Measurements from ENCODE around the gene VSTM1.
A peak's percentile ranks its signal among the peaks of the same experiment; 100 is the strongest.
"Not testable (repeated sequence)": the region's sequence is repeated elsewhere in the genome, so short reads cannot be mapped to it uniquely, and the experiment has no call there.

Gene VSTM1

DNA sequence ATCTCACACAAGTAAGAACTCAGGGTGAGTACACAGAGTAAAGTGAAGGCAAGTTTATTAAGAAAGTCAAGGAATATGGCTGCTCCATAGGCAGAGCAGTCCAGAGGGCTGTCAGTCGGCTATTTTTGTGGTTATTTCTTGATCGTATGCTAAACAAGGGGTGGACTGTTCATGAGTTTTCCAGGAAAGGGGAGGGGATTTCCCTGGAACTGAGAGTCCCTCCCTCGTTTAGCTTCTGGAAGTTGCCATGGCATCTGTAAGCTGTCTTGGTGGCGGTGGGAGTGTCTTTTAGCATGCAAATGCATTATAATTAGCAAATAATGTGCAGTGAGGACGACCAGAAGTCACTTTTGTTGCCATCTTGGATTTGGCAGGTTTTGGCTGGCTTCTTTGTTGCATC is 5.8 kb upstream of the VSTM1 start:
- no peak for DNase-seq

DNA sequence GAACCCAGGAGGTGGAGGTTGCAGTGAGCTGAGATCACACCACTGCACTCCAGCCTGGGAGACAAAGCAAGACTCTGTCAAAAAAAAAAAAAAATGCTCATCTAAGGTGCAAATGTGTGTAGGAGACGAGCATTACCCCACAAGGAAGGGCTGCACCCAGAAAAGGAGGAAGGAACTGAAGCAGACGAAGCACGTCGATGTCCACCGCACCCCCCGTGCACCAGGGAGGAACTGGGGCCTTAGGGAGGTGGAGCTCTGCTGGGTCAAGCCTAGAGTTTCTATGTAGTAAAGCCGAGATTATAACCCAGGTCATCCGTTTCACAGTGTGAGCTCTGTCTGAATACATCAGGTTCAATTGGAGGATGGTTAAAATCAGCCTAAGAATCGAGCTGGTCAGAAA is 1.1 kb downstream of the VSTM1 start:
- no peak for DNase-seq

DNA sequence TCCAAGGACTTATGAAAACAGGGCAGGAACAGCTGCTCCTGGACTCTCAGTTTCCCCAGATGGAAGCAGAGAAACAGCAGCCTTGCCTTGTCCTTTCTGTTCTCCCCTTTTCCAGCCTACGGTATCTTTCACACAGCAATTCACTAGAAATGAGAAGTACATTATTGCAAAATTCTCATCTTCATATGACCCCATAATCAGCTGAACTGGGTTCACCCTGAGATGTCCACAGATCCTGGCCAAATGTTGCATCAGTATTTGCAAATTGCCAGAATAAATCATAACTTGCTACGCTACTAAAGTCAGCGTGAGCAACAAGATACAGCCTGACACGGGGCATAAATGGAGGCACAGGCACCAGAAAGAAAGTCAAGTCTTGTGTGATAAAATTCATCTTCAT is 16.1 kb downstream of the VSTM1 start:
- no peak for DNase-seq

DNA sequence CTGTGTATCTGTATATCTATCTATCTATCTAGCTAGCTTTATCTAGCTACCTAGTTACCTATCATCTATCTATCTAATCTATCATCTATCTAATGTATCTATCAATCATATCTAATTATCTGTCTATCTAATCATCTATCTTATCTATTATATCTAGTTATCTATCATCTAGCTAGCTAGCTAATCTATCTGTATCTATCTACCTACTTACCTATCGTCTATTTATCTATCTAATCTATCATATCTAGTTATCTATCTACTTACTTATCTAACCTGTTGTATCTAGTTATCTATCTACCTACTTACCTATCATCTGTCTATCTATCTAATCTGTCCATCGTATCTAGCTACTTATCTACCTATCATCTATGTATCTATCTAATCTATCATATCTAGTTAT is 17.9 kb downstream of the VSTM1 start:
- DNase-seq, result no peak

DNA sequence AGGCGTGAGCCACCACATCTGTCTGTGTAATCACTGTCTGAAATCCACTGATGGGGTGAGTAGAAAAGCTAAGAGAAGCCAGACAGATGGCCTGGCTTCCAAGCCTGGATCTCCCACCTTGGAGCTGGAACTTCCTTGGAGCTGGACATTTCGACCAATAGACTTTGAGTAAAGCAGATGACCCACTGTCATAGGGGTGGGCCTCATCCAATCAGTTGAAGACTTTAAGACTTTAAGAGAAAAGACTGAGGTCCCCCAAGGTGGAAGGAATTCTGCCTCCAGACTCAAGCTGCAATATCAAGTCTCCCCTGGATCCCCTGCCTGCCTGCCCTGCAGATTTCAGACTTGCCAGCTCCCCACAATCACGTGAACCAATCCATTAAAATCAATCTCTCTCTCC is 20.7 kb downstream of the VSTM1 start:
- DNase-seq, result no peak

DNA sequence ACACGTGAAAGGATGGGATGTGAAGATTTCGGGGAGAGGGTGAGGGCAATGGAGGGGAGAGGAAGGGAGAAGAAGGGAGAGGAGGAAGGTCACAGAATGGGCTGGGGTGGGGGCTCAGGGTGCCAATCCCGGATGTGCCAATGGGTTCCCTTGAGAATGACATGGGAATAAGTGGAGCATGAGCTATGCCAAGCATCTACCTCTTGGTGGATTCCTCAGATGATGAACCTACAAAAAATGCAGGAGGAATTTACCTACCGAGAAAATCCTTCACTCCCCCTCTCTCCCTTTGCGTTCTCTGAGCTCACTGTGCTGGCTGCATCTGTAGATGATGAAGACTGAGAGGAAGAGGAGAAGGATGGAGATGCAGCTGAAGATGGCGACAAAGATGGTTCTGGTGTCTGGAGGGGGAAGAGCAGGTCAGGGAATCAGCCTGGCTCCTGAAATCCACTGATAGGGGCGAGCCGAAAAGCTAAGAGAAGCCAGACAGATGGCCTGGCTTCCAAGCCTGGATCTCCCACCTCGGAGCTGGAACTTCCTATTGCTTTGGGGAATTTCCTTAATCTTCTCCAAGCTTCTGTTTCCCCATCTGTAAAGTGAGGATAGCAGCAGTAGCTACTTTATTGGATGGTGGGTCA is 21.6 kb downstream of the VSTM1 start:
- no peak for DNase-seq

DNA sequence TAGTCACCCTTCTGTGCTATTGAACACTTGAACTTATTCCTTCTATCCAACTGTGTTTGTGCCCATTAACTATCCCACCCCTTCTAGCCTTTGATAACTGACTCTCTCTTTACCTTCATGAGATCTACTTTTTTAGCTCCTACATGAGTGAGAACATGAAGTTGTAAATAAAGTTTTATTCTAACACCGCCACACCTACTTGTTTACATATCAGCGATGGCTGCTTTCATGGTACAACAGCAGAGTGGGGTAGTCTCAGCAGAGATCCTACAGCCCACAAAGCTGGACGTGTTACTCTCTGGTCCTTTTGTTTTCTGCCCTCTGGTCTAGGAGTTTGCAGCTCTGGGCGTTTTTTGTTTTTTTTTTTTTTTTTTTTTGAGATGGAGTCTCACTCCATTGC is 23.7 kb downstream of the VSTM1 start:
- DNase-seq, result no peak

DNA sequence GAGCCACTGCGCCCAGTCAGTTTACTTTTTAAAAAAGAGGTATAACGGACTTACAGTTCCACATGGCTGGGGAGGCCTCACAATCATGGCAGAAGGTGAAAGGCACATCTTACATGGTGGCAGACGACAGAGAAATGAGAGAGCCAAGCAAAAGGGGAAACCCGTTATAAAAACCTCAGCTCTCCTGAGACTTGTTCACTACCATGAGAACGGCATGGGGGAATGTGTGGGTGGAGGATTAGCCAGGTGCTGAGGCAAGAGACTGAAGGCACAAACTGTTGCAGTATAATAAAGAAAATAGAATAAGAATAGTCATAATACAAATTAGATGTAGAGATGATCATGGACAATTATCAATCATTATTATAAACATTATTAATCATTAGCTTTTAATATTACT is 27.2 kb downstream of the VSTM1 start:
- DNase-seq, result not testable (repeated sequence)

DNA sequence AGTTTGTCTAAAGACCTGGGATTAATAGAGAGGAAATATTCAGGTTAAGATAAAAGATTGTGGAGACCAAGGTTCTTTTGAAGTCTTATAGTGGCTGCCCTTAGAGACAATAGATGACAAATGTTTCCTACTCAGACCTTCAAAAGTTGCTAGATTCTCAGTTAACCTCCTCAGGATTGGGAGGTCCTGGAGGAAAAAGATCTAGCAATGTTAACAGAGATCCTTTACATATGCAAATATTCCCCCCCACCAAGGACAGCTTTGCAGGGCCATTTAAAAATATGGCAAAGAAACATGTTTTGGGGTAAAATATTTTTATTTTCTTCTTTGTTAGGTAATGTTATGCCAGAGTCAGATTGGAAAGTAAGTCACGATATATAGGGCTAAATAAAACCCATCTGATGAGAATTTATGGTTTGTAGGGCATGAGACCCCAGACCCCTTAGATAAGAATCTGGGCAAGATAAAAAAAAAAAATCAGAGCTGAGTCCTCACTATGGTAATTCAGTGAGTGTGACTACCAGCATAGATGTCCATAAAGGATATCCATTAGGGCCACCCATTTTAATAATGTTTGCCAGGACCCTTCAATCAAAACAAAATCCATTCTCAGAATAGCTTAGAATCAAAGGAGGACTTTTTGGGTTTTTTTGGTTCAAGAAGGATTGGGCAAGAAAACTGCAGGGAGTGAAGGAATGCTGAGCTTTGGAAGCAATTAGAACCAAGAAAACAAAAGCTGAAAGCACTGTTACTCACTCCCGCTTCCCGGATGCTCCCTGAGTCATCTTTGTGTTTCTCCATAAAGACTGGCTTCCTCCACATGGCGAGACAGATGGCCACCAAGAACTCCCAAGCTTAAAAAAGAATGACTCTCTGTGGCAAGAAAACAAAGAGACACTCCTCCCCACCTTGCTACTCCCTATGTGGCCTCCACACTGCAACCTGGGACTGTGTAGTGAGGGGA is 28.2 kb downstream of the VSTM1 start:
- DNase-seq, result no peak

DNA sequence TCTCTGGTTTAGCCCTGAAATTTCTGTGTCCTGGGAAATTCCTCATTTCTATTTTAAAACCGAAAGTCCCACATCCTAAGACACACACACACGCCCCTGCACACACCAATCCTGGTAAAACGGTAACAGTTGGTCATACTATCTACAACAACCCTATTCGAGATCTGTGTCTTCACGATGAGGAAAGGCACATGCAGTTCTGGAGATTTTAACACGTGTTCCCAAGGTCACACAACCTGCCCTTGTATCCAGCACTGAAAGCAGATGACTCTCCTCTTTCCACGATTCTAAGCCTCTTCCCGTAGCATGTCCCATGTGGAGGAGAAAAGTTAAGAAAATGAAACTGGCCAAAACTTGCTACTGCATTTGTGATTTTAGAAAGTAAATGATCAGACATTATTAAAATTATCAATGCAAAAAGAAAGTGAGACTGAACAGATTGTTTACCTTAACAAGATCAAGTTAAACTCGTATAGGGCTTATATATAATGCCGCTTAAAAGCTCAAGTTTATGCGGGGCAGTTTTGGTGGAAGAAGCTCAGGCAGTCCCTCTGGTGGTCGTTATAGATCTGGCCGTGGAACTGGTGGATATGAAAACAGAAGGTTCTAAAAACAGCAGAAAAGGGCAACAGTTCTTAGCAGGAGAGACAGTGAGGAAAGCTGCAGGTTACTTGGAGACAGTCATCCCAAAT is 32.7 kb downstream of the VSTM1 start:
- no peak for DNase-seq

DNA sequence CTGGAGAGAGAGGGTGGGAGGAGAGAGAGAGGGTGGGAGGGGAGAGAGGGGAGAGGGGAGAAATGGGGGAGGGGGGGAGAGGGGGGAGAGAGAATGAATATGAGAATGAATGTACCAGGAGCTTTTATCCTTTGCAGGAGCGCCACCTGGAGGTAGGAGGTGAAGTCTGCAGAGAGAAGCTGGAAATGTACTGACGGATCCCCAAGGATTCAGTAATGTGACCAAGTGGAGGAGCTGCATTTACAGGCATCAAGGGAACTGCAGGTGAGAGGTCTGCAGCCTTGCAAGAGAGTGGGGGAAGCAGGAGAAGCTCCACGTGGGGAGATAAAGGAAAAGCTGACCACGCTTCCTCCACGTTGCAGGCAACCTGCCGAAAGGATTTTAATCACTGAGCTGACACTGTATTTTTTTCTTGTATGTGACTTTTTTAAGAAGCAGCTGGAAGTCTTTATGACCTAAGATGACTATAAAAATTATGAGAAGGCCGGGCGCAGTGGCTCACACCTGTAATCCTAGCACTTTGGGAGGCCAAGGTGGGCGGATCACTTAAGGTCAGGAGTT is 33.7 kb downstream of the VSTM1 start:
- peak in 3 of 4 experiments; percentile 13 to 34 (median 20) for DNase-seq

DNA sequence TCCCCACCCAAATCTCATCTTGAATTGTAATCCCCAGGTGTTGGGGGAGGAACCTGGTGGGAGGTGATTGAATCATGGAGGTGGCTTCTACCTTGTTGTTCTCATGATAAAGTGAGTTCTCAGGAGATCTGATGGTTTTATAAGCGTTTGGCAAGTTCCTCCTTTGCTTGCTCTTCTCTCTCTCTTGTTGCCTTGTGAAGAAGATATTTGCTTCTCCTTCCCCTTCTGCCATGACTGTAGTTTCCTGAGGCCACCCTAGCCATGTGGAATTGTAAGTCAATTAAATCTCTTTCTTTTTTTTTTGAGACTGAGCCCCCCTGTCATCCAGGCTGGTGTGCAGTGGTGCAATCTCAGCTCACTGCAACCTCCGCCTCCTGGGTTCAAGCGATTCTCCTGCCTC is 34.4 kb downstream of the VSTM1 start:
- DNase-seq, result no peak

DNA sequence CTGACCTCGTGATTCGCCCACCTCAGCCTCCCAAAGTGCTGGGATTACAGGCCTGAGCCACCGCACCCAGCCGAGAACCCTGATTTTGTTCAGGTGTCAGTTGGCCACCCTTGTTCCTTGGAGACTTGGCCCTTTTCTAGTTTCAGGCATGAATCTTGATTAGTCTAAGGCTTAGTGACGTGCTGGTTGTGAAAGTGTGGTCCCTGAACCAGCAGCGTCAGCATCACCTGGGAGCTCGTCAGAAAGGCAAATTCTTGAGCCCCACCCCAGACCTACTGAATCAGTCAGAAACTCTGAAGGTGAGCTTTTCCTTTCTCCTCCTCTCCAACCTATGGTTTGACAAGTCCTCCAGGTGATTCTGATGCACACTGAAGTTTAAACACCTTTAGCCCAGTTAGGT is 37.0 kb downstream of the VSTM1 start:
- no peak for DNase-seq

DNA sequence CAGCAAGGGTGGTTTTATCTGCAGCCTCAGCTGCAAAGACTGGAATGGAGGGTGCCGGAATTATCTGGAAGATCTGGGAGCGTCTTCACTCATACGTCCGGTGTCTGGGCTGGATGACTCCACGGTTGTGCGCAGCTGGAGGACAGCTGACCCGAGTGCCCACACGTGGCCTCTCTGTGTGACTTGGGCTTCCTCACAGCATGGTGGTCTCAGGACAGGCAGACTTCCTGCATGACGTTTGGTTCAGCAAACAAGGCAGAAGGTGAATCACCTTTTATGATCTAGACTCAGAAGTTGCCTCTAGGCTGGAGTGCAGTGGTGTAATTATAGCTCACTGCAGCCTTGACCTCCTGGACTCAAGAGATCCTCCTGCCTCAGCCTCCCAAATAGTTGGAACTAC is 39.0 kb downstream of the VSTM1 start:
- no peak for DNase-seq

DNA sequence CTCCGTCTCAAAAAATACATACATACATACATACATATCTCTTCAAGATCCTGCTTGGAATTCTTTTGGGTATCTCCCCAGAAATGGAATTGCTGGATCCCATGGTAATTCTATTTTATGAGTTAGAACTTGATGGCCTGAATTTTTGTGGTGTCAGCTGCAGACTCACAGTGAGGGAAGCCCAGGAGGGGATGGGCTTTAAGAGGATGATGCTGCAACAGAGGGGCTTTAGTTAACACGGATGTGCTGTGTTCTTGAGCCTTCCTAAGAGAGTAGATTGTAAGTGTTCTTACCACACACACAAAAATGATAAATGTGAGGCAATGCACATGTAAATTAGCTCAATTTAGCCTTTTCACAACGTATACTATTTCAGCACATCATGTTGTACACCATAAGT is 40.5 kb downstream of the VSTM1 start:
- no peak for DNase-seq

DNA sequence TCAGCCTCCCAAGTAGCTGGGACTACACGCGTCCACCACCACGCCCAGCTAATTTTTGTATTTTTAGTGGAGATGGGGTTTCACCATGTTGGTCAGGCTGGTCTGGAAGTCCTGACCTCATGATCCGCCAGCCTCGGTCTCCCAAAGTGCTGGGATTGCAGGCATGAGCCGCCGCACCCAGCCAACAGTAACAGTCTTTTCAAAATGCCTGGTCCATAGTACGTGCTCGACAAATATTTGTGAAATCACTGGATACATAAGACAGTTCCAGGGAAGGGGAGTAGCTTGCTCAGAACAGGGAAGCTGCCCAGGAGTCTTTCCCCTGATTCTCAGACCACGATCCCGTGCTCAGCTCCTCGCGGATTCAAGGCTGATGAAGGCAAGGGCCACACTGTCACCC is 41.8 kb downstream of the VSTM1 start:
- no peak for DNase-seq

DNA sequence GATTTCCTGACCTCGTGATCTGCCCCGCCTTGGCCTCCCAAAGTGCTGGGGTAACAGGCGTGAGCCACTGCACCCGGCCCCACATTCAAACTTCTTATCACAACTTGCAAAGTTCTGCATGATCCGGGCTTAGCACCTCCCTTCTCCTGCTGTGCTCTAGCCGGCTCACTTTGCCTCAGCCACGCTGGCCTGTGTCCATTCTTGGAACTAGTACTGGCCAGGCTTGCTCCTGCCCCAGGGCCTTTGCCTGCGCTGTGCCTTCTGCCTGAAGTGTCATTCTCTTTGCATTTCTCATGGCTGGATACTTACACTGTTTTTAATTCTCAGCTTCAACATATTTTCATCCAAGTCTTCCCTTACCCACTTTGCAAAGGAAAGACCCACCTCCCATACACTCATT is 42.3 kb downstream of the VSTM1 start:
- no peak for DNase-seq

DNA sequence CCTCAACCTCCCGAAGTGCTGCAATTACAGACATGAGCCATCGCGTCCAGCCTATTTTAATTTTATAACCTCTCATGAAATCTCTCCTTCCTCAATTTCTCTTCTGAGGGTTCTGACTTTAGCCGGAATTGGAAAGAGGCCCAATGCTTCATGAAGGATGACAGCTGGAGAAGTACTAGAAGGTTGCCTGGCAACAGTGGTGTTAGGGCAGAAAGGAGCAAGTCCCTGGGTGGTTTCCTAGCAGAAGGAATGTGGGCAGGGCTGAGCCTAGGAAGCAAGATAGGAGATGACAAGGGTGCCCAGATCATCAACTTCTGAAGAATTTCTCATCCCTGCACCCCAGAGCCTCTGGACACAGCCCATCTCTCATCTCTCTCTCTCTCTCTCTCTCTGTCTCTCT is 46.4 kb downstream of the VSTM1 start:
- DNase-seq, result no peak

DNA sequence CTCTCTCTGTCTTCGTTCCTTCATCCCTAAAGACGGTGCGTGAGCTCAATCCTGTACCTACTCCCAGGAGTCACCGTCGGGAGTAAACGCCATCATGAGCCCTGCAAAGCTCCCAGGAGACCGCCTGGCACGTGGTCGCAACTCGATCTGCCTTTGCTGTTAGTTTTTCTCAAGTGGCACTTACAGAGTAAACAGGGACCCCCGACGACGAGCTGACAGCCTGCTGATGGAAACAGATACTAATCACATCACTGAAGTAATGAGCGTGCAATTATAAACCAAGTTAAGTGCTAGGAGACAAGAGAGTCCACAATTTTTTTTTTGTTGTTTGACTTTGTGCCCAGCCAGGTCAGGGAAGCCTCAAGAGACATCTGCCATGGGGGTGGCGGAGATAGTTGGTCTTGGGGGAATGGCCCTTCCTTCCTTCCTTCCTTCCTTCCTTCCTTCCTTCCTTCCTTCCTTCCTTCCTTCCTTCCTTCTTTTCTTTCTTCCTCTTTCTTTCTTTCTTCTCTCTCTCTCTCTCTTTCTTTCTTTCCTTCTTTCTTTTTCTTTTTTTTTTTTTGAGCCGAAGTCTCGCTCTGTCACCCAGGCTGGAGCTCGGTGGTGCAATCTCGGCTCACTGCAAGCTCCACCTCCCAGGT is 48.7 kb downstream of the VSTM1 start:
- no peak for DNase-seq

DNA sequence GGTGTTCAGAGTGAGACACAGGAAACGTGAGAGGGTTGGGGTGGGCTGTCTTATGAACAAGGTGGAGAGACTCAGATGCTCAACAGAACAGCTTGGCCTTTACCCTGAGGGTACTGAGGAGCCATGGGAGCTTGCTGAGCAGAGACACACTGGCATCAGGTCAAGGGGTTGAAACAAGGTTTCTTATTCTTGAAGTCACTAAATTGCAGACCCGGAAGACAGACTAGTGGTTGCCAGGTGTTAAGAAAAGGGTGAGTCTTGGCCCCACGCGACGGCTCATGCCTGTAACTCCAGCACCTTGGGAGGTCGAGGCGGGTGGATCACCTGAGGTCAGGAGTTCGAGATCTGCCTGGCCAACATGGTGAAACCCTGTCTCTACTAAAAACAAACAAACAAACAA is 49.8 kb downstream of the VSTM1 start:
- no peak for DNase-seq

DNA sequence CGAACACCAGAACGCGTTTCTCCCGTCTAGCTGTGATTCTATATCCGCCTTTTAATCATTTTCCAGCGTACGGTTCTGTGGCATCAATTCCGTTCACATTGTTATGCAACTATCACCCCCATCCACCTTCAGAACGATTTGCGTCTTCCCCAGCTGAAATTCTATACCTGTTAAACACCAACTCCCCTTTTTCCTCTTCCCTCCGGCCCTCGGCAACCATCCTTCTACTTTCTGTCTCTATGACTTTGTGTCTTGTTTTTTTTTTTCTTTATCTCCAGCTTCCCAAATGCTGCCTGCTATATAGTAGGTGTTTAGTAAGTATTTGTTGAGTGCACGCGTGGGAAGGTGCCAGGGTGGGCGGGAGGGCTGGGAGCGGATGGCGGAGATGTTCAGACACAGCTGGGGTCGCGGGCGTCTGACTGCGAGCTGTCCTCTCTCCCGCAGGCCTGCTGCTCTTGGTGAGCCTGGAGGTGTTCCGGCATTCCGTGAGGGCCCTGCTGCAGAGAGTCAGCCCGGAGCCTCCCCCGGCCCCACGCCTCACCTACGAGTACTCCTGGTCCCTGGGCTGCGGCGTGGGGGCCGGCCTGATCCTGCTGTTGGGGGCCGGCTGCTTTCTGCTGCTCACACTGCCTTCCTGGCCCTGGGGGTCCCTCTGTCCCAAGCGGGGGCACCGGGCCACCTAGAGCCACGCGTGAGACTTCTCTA is 52.0 kb downstream of the VSTM1 start:
- no peak for DNase-seq

DNA sequence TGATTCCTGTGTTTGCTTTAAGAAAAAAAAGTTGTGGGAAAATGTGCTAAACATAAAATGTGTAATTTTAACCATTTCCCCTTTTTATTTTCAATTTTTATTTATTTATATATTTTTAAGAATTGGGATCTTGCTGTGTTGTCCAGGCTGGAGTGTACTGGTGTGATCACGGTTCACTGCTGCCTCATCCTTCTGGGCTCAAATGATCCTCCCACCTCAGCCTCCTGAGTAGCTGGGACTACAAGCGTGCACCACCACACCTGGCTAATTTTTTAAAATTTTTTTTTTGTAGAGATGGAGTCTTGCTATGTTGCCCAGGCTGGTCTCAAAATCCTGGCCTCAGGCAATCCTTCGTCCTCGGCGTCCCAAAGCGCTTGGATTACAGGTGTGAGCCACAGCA is 53.2 kb downstream of the VSTM1 start:
- no peak for DNase-seq

All from activated CD4-positive, CD25-positive, alpha-beta regulatory T cell (primary cell).